Trophoblast cell (in vitro differentiated cells and primary cell): ENCODE results near the gene ARHGEF37.
A peak's percentile ranks its signal among the peaks of the same experiment; 100 is the strongest.

Source experiments
- DNase-seq, 2 donors: peaks; one replicate each; pipeline ENCODE4 v3.0.0-alpha.2; 2016
- H2AFZ ChIP-seq: 2 replicates; pipeline ENCODE4 v1.6.1; 2013; ENCODE audit warnings: low read length, moderate library complexity, mild to moderate bottlenecking; ENCODE audit not compliant: insufficient read depth, poor library complexity
- H2AK5ac ChIP-seq: 2 replicates; pipeline ENCODE4 v1.6.1; 2013; ENCODE audit warnings: mild to moderate bottlenecking, low read length
- H2BK120ac ChIP-seq: 2 replicates; pipeline ENCODE4 v1.6.1; 2013; ENCODE audit warnings: low read length, mild to moderate bottlenecking, moderate library complexity; ENCODE audit not compliant: insufficient read depth, poor library complexity
- H2BK12ac ChIP-seq: 2 replicates; pipeline ENCODE4 v1.6.1; 2013; ENCODE audit warnings: mild to moderate bottlenecking, low read length, moderate library complexity
- H2BK5ac ChIP-seq: 2 replicates; pipeline ENCODE4 v1.6.1; 2013; ENCODE audit warnings: low read length, low read depth, moderate library complexity, mild to moderate bottlenecking; ENCODE audit not compliant: poor library complexity
- H3K14ac ChIP-seq: 2 replicates; pipeline ENCODE4 v1.6.1; 2013; ENCODE audit warnings: mild to moderate bottlenecking, low read length
- H3K18ac ChIP-seq: 2 replicates; pipeline ENCODE4 v1.6.1; 2013; ENCODE audit warnings: mild to moderate bottlenecking, low read length
- H3K23ac ChIP-seq: 2 replicates; pipeline ENCODE4 v1.6.1; 2013; ENCODE audit warnings: low read length
- H3K27ac ChIP-seq: 2 replicates; pipeline ENCODE4 v1.5.1; 2013; ENCODE audit warnings: low read depth, mild to moderate bottlenecking, inconsistent platforms, low read length, moderate library complexity
- H3K27me3 ChIP-seq: 2 replicates; pipeline ENCODE4 v1.6.1; 2013; ENCODE audit warnings: inconsistent platforms, mild to moderate bottlenecking, low read length, moderate library complexity; ENCODE audit not compliant: insufficient read depth
- H3K36me3 ChIP-seq, 2 experiments: 1 replicate in 1 of 2; 2 replicates in 1 of 2; pipeline ENCODE4 v1.6.1; 2013; ENCODE audit warnings: low read length in 2 of 2, mild to moderate bottlenecking in 2 of 2, moderate library complexity in 1 of 2; ENCODE audit not compliant: insufficient read depth in 2 of 2, control insufficient read depth in 1 of 2
- H3K4ac ChIP-seq: 2 replicates; pipeline ENCODE4 v1.6.1; 2013; ENCODE audit warnings: low read depth, mild to moderate bottlenecking, low read length, moderate library complexity
- H3K4me1 ChIP-seq, 2 experiments: 1 replicate in 1 of 2; 2 replicates in 1 of 2; pipeline ENCODE4 v1.6.1; 2013; ENCODE audit warnings: low read length in 2 of 2, mild to moderate bottlenecking in 2 of 2, moderate library complexity in 1 of 2; ENCODE audit not compliant: insufficient read depth in 2 of 2, control insufficient read depth in 1 of 2
- H3K4me2 ChIP-seq: 2 replicates; pipeline ENCODE4 v1.6.1; 2013; ENCODE audit warnings: inconsistent platforms, mild to moderate bottlenecking, low read length, moderate library complexity
- H3K4me3 ChIP-seq: 2 replicates; pipeline ENCODE4 v1.5.1; 2013; ENCODE audit warnings: mild to moderate bottlenecking, low read depth, low read length, inconsistent platforms
- H3K79me1 ChIP-seq: one replicate; pipeline ENCODE4 v1.6.1; 2013; ENCODE audit warnings: low read length
- H3K79me2 ChIP-seq: 2 replicates; pipeline ENCODE4 v1.6.1; 2013; ENCODE audit warnings: low read length, mild to moderate bottlenecking; ENCODE audit not compliant: control insufficient read depth, insufficient read depth, poor library complexity
- H3K9ac ChIP-seq: 2 replicates; pipeline ENCODE4 v1.6.1; 2013; ENCODE audit warnings: mild to moderate bottlenecking, low read length
- H3K9me3 ChIP-seq: 2 replicates; pipeline ENCODE4 v1.6.1; 2013; ENCODE audit warnings: low read depth, mild to moderate bottlenecking, control low read depth, inconsistent platforms, low read length; ENCODE audit not compliant: insufficient read depth
- H4K12ac ChIP-seq: 2 replicates; pipeline ENCODE4 v1.6.1; 2013; ENCODE audit warnings: low read depth, mild to moderate bottlenecking, low read length, moderate library complexity
- H4K8ac ChIP-seq: 2 replicates; pipeline ENCODE4 v1.6.1; 2013; ENCODE audit warnings: low read depth, mild to moderate bottlenecking, low read length, moderate library complexity
- H4K91ac ChIP-seq: one replicate; pipeline ENCODE4 v1.6.1; 2013; ENCODE audit warnings: low read depth, mild to moderate bottlenecking, low read length, moderate library complexity
- WGBS: extraction: QIAGEN DNeasy Blood & Tissue Kit; methylation state at CpG from one replicate; pipeline ENCODE4 v1.1.7; 2013; ENCODE audit warnings: missing lambda C conversion rate; ENCODE audit not compliant: insufficient read length, insufficient coverage; ENCODE audit errors: extremely low coverage; 5-methylcytosine and 5-hydroxymethylcytosine counted together

ARHGEF37 gene

DNA sequence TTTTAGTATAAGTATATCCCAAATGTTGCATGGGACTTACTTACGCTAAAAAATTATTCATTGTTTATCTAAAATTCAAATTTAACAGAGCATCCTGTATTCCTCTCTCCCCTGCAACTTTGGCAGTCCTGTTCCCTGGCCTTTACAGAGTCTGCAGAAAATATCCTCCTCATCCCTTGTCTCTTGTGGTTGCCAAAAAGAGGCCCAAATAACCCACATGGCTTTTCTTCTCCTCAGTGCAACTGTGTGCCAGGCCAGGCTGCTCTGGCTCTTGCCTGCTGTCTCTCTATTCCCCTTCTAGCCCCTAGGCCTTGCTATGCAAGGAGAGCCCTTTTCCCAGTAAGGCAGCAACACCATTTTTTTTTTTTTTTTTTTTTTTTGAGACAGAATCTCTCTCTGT lies 23.0 kb downstream of the ARHGEF37 start:
- no peak overlapping the region for H3K4ac ChIP-seq
- no peak overlapping the region for H4K12ac ChIP-seq
- WGBS: no CpG with 5 or more reads among the region's 1 CpG
- H4K91ac ChIP-seq: no peak overlapping the region
- H2AFZ ChIP-seq: no peak overlapping the region
- H3K14ac ChIP-seq: no peak overlapping the region
- no peak overlapping the region for H4K8ac ChIP-seq
- no peak overlapping the region for H3K23ac ChIP-seq
- H2BK12ac ChIP-seq: no peak overlapping the region
- H3K79me2 ChIP-seq: no peaks in the 10 kb centered on the region
- H3K18ac ChIP-seq: no peak overlapping the region
- H3K27ac ChIP-seq: no peak overlapping the region
- H2BK120ac ChIP-seq: no peak overlapping the region
- peaks cover under 1% of the 10 kb centered on the region for H3K9me3 ChIP-seq
- H3K79me1 ChIP-seq: peaks cover 8% of the 10 kb centered on the region
- H3K4me1 ChIP-seq: peaks cover 5 to 8% of the 10 kb centered on the region in 2 experiments
- no peak overlapping the region for H2AK5ac ChIP-seq
- no peaks in the 10 kb centered on the region for H3K27me3 ChIP-seq
- H3K9ac ChIP-seq: no peak overlapping the region
- no peak overlapping the region for H3K4me3 ChIP-seq
- H3K36me3 ChIP-seq: no peaks in the 10 kb centered on the region
- no peak for DNase-seq
- no peak overlapping the region for H3K4me2 ChIP-seq
- H2BK5ac ChIP-seq: no peak overlapping the region

DNA sequence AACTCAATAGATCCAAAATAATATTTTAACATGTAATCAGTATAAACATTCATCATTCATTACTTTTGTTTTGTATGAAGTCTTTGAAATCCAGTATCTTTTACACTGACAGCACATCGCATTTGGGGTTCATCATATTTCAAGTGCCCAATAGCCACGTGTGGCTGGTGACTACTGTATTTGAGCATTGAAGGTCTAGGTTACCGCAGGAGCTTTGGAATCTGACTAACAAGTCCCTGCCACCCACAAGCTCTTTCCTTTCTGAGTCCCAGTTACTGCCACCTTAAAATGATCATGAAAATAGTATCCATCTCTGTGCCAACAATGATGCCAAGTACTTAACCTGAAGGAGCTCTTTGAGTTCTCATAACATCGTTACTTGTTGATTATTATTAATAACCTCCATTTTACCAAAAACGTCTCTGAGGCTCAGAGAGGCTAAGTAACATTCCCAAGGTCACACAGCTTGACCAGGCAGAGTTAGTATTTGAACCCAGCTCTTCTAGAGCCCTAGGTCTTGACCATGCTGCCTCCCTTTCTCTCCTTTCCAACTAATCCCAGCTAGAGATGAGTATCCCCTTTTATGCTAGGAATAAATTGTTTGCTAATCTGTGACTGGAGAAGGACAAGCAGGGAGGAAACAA lies 24.2 kb downstream of the ARHGEF37 start:
- no peak overlapping the region for H3K23ac ChIP-seq
- H2BK12ac ChIP-seq: no peak overlapping the region
- H4K12ac ChIP-seq: no peak overlapping the region
- no peak overlapping the region for H3K18ac ChIP-seq
- H4K8ac ChIP-seq: no peak overlapping the region
- H3K4me2 ChIP-seq: no peak overlapping the region
- no peak overlapping the region for H3K4me3 ChIP-seq
- peak overlapping the region; percentile 14 for H3K27ac ChIP-seq
- no peak overlapping the region for H3K9ac ChIP-seq
- H3K36me3 ChIP-seq: no peaks in the 10 kb centered on the region
- H3K4me1 ChIP-seq: peaks cover 8 to 11% of the 10 kb centered on the region in 2 experiments
- peaks cover 12% of the 10 kb centered on the region for H3K79me1 ChIP-seq
- DNase-seq: no peak
- H3K14ac ChIP-seq: no peak overlapping the region
- H2BK120ac ChIP-seq: no peak overlapping the region
- H2AK5ac ChIP-seq: no peak overlapping the region
- H3K27me3 ChIP-seq: no peaks in the 10 kb centered on the region
- WGBS: no CpG with 5 or more reads among the region's 5 CpGs
- no peaks in the 10 kb centered on the region for H3K79me2 ChIP-seq
- peak overlapping the region; percentile 50 for H2BK5ac ChIP-seq
- H2AFZ ChIP-seq: no peak overlapping the region
- H4K91ac ChIP-seq: peak overlapping the region; percentile 48
- H3K4ac ChIP-seq: no peak overlapping the region
- peaks cover 5% of the 10 kb centered on the region for H3K9me3 ChIP-seq

DNA sequence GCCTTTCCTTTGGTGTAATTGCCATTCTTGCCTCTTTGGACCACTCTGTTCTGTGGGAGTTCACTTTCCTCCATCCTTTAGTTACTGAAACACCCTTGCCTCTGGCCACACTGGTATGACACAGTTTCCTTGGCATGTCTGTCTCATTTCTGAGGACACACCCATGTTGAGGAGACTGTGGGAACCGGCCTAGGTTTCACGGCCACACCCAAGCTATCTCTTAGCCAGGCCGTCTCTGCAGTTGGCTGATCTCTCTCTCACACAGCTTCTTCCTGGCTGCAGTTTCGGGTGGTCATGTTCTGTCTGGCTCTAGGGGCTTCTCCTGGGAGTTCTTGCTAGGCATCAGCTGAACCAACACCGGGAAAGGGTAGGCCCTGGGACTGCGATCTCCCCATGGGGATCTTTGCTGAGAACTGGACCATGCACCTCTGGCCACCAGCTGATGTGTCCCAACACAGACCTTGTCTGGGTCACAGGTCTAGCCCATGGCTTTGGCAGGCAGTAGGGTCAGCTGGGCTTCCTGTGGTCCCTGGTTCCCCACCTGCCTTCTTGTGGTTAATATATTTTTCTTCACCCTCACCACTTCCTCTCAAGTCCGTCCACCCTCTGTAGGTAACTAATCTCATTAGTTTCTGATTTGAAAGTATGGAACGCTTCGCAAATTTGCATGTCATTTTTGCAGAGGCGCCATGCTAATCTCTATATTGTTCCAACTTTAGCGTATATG lies 24.9 kb downstream of the ARHGEF37 start:
- Histone ChIP-seq H3K4me1 (peaks cover 8 to 11% of the 10 kb centered on the region in 2 experiments), H2BK5ac (no peak overlapping the region), H2BK120ac (peak overlapping the region; percentile 14), H2AFZ (no peak overlapping the region), H4K12ac (no peak overlapping the region), H3K27ac (peak overlapping the region; percentile 31), H3K14ac (peak overlapping the region; percentile 38), H2BK12ac (peak overlapping the region; percentile 15), H3K79me2 (no peaks in the 10 kb centered on the region), H3K4me3 (no peak overlapping the region), H3K9ac (no peak overlapping the region), H3K36me3 (no peaks in the 10 kb centered on the region), H3K27me3 (no peaks in the 10 kb centered on the region), H3K18ac (no peak overlapping the region), H4K91ac (peak overlapping the region; percentile 74), H3K4me2 (no peak overlapping the region), H3K4ac (no peak overlapping the region), H3K9me3 (peaks cover 5% of the 10 kb centered on the region), H2AK5ac (peak overlapping the region; percentile 27), H3K23ac (no peak overlapping the region), H3K79me1 (peaks cover 12% of the 10 kb centered on the region), H4K8ac (peak overlapping the region; percentile 55)
- peak; percentile 92 to 94 for DNase-seq
- WGBS: no CpG with 5 or more reads among the region's 11 CpGs

DNA sequence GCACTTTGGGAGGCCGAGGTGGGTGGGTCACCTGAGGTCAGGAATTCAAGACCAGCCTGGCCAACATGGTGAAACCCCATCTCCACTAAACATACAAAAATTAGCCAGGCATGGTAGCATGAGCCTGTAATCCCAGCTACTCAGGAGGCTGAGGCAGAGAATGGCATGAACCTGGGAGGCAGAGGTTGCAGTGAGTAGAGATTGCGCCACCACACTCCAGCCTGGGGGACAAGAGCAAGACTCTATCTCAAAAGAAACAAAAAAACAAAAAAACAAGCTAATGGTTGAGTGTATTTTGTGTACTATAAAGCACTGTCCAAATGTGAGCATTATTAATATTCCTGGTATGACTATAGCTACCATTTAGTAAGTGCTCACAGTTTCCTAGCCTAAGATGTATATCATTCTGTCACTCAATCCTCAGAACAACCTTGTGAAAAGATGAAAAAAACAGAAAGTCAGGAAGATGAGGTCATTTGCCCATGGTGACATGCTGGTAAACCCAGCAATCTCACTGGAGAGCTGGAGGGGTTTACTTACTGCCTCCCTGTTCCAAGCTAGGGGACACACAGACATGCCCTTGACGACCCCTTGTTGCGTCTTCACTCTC lies 27.7 kb downstream of the ARHGEF37 start:
- H4K12ac ChIP-seq: no peak overlapping the region
- H3K36me3 ChIP-seq: no peaks in the 10 kb centered on the region

More for the DNA sequence above, 27.7 kb downstream of the ARHGEF37 start:
- Histone ChIP-seq H3K79me1 (peaks cover 10% of the 10 kb centered on the region), H3K79me2 (no peaks in the 10 kb centered on the region), H4K91ac (peak overlapping the region; percentile 71), H3K9me3 (peaks cover 5% of the 10 kb centered on the region), H3K4ac (no peak overlapping the region), H2BK5ac (peak overlapping the region; percentile 35), H3K9ac (no peak overlapping the region), H2BK120ac (peak overlapping the region; percentile 69), H4K8ac (no peak overlapping the region), H3K4me2 (no peak overlapping the region), H2AFZ (no peak overlapping the region), H3K4me3 (no peak overlapping the region), H3K27me3 (no peaks in the 10 kb centered on the region), H3K18ac (no peak overlapping the region), H3K4me1 (peaks cover 8 to 14% of the 10 kb centered on the region in 2 experiments), H2AK5ac (no peak overlapping the region), H3K23ac (no peak overlapping the region), H3K14ac (no peak overlapping the region), H3K27ac (peak overlapping the region; percentile 70), H2BK12ac (no peak overlapping the region)
- peak; percentile 62 to 82 for DNase-seq
- WGBS: no CpG with 5 or more reads among the region's 4 CpGs
